SK-N-MC (cell line): ENCODE data around the gene GRID2IP.
A peak's percentile ranks its signal among the peaks of the same experiment; 100 is the strongest.

Source experiments
- DNase-seq: peaks from one replicate; pipeline ENCODE4 v3.0.0-alpha.2; 2011; ENCODE audit warnings: low read depth, low spot score
- H3K27ac ChIP-seq: fragments of 200-600 bp; sonication (generic); 2 replicates; pipeline ENCODE4 v1.5.1; 2016; ENCODE audit warnings: mixed run types
- H3K36me3 ChIP-seq: fragments of 200-600 bp; sonication (generic); 2 replicates; pipeline ENCODE4 v1.6.1; 2017; ENCODE audit warnings: antibody characterized with exemption, low read length, mixed read lengths; ENCODE audit not compliant: insufficient read depth
- H3K4me3 ChIP-seq: fragments of 200-600 bp; sonication (generic); 2 replicates; pipeline ENCODE4 v1.5.1; 2016
- H3K9ac ChIP-seq: fragments of 200-600 bp; sonication (generic); 2 replicates; pipeline ENCODE4 v1.8.0; 2017; ENCODE audit warnings: mixed run types, mixed read lengths; ENCODE audit not compliant: insufficient read length
- H3K9me3 ChIP-seq: fragments of 200-600 bp; sonication (generic); 2 replicates; pipeline ENCODE4 v1.6.1; 2017; ENCODE audit warnings: low read depth, mild to moderate bottlenecking, antibody characterized with exemption, low read length, moderate library complexity, mixed read lengths
- EZH2 ChIP-seq: fragments of 200-600 bp; sonication (generic); IDR thresholded peaks from one replicate; pipeline ENCODE4 v1.6.1; 2017; ENCODE audit warnings: antibody characterized with exemption
- FOXP2 ChIP-seq: optimal IDR thresholded peaks from 2 replicates; pipeline ENCODE3; 2011; ENCODE audit warnings: mild to moderate bottlenecking, moderate library complexity; ENCODE audit not compliant: insufficient read depth; ENCODE audit errors: extremely low read length, control extremely low read depth
- POLR2AphosphoS5 ChIP-seq: IDR thresholded peaks from 2 replicates; pipeline ENCODE4 v1.6.1; 2012; ENCODE audit warnings: mild to moderate bottlenecking, low read depth, low read length, borderline replicate concordance

Gene GRID2IP

DNA sequence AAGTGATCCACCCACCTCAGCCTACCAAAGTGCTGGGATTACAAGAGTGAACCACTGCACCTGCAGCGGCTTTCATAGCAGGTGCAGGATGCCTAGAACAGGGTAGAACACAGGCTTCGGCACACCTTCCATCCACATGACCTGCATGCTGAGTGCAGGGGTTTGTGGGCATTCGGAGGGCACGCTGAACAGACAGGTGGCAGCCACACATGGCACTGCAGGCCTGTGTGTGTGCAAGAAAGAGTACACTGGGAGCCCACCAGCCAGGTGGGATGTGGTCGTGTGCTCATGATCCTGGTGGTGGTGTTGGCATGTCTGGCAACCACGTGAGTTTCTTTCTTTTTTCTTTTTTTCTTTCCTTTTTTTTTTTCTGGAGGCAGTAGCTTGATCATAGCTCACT is 38.4 kb downstream of the GRID2IP start:
- DNase-seq, result no peak
- H3K4me3 ChIP-seq, result no peak overlapping the region
- no peaks in the 10 kb centered on the region for H3K9me3 ChIP-seq
- no peak overlapping the region for H3K9ac ChIP-seq
- no peak for TF ChIP-seq FOXP2
- no peak for TF ChIP-seq POLR2AphosphoS5
- no peak for TF ChIP-seq EZH2
- no peak overlapping the region for H3K27ac ChIP-seq
- no peaks in the 10 kb centered on the region for H3K36me3 ChIP-seq

GRCh38 chr7:6510476-6511133 is 40.7 kb downstream of the GRID2IP start:
- no peak for TF ChIP-seq FOXP2
- no peak for TF ChIP-seq POLR2AphosphoS5
- no peak for TF ChIP-seq EZH2
- H3K4me3 ChIP-seq, result no peak overlapping the region

GRCh38 chr7:6508950-6509349 is 42.3 kb downstream of the GRID2IP start:
- Histone ChIP-seq H3K9ac (no peak overlapping the region), H3K27ac (no peak overlapping the region), H3K4me3 (no peak overlapping the region), H3K9me3 (no peaks in the 10 kb centered on the region), H3K36me3 (no peaks in the 10 kb centered on the region)
- no peak for DNase-seq
- TF ChIP-seq FOXP2 (no peak), EZH2 (no peak), POLR2AphosphoS5 (no peak)

More at GRCh38 chr7:6510476-6511133, 40.7 kb downstream of the GRID2IP start:
- no peak overlapping the region for H3K9ac ChIP-seq
- no peaks in the 10 kb centered on the region for H3K36me3 ChIP-seq
- DNase-seq, result no peak
- no peak overlapping the region for H3K27ac ChIP-seq
- H3K9me3 ChIP-seq, result no peaks in the 10 kb centered on the region

DNA sequence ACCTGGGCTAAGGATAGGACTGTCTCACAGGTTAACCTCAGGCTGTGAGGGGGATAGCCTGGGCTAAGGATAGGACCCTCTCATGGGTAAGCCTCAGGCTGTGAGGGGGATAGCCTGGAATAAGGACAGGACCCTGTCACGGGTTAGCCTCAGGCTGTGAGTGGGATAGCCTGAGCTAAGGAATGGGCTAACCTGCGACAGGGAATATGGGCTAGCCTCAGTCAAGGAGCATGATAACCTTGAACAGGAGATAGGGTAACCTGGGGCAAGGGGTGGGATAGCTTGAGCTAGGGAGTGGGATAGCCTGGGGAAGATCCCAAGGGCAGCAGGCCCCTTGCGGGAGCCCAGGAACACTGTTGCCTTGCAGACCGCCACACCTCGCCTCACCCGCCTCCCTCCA is 42.7 kb downstream of the GRID2IP start:
- Histone ChIP-seq H3K9me3 (no peaks in the 10 kb centered on the region), H3K36me3 (no peaks in the 10 kb centered on the region), H3K27ac (no peak overlapping the region), H3K9ac (no peak overlapping the region), H3K4me3 (no peak overlapping the region)
- TF ChIP-seq FOXP2 (no peak), POLR2AphosphoS5 (no peak), EZH2 (no peak)
- DNase-seq, result no peak

- Histone ChIP-seq H3K9me3 (no peaks in the 10 kb centered on the region), H3K36me3 (no peaks in the 10 kb centered on the region), H3K4me3 (no peak overlapping the region), H3K9ac (no peak overlapping the region), H3K27ac (no peak overlapping the region)
- DNase-seq, result no peak
- TF ChIP-seq POLR2AphosphoS5 (no peak), FOXP2 (no peak), EZH2 (no peak)
Observed at GRCh38 chr7:6507906-6508305, 43.4 kb downstream of the GRID2IP start.

- H3K4me3 ChIP-seq, result no peak overlapping the region
- no peak overlapping the region for H3K27ac ChIP-seq
- no peaks in the 10 kb centered on the region for H3K36me3 ChIP-seq
- no peak for DNase-seq
- H3K9ac ChIP-seq, result no peak overlapping the region
- H3K9me3 ChIP-seq, result no peaks in the 10 kb centered on the region
- TF ChIP-seq FOXP2 (no peak), POLR2AphosphoS5 (no peak), EZH2 (no peak)
Observed at GRCh38 chr7:6505685-6506559, 45.3 kb downstream of the GRID2IP start.

DNA sequence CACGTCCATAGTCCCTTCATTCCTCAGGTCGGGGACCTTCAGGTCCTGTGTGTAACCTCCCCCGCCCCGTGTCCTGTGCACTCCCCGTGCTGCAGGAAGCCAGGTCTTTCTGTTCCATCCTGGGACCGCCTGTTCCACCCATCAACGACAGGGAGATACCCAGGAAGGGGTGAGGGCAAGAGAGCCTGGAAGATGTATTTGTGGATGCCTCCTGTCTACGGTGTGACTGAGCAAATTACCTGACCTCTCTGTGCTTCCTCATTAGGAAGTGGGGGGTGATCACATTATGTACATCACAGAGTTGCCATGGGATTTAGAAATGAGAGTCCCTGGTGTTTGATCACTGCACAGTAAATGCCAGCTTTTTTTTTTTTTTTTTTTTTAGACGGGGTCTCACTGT is 46.3 kb downstream of the GRID2IP start:
- DNase-seq, result no peak
- H3K27ac ChIP-seq, result no peak overlapping the region

DNA sequence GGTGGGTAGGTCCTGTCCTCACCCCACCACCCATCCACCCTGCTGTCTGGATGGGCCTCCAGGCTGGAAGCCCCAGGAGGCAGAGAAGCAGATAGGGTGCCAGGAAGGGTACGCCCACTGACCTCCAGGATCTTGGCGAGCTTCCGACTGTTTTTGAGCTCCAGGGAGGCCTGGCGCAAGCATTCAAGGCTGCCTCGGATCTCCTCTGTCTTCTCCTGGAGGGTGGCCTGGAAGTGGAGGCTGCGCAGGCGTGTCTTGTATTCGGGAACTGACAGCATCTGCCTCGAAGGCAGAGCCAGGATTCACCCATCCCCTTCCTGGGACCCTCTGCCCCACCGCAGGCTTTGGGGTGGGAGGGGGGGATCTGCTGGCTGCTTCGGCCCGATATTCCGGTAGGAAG is 48.4 kb downstream of the GRID2IP start:
- Histone ChIP-seq H3K4me3 (no peak overlapping the region), H3K27ac (no peak overlapping the region), H3K9ac (no peak overlapping the region), H3K36me3 (no peaks in the 10 kb centered on the region), H3K9me3 (no peaks in the 10 kb centered on the region)
- DNase-seq, result no peak
- TF ChIP-seq EZH2, result no peak
- no peak for TF ChIP-seq POLR2AphosphoS5
- TF ChIP-seq FOXP2, result no peak

More for the DNA sequence above, 46.3 kb downstream of the GRID2IP start:
- H3K36me3 ChIP-seq, result no peaks in the 10 kb centered on the region
- no peaks in the 10 kb centered on the region for H3K9me3 ChIP-seq
- TF ChIP-seq EZH2, result no peak
- no peak for TF ChIP-seq POLR2AphosphoS5
- H3K9ac ChIP-seq, result no peak overlapping the region
- peak overlapping the region; percentile 80; the same call in 1 of the 2 replicates for H3K4me3 ChIP-seq
